GM19324 (cell line): ENCODE measurements around the gene ZNF385D.
"Not testable (repeated sequence)": the region's sequence is repeated elsewhere in the genome, so short reads cannot be mapped to it uniquely, and the experiment has no call there.

Source experiments
- ATAC-seq: cut with Tn5 transposase; IDR thresholded peaks from one replicate; pipeline ENCODE4 v1.9.1; 2021; ENCODE audit warnings: mild to moderate bottlenecking, moderate library complexity; ENCODE audit not compliant: unreplicated experiment, low FRiP score

The ZNF385D gene

GRCh38 chr3:21405671-21406667 lies 345.0 kb downstream of the ZNF385D start:
- no peak for ATAC-seq

- ATAC-seq, result no peak
Observed at GRCh38 chr3:21398461-21398860, 352.5 kb downstream of the ZNF385D start.

- ATAC-seq, result no peak
Observed at GRCh38 chr3:21393683-21394311, 357.2 kb downstream of the ZNF385D start.

GRCh38 chr3:21392526-21392925 lies 358.5 kb downstream of the ZNF385D start:
- no peak for ATAC-seq

- no peak for ATAC-seq
Observed at GRCh38 chr3:21390856-21391255, 360.2 kb downstream of the ZNF385D start.

GRCh38 chr3:21390136-21390535 lies 360.9 kb downstream of the ZNF385D start:
- ATAC-seq, result no peak

GRCh38 chr3:21387142-21387826 lies 363.7 kb downstream of the ZNF385D start:
- not testable (repeated sequence) for ATAC-seq

GRCh38 chr3:21378036-21378435 lies 373.0 kb downstream of the ZNF385D start:
- not testable (repeated sequence) for ATAC-seq

- ATAC-seq, result no peak
Observed at GRCh38 chr3:21377071-21377769, 373.8 kb downstream of the ZNF385D start.

GRCh38 chr3:21372316-21372715 lies 378.7 kb downstream of the ZNF385D start:
- no peak for ATAC-seq
